HEK293T (cell line): ENCODE data around the gene ZNF483.

Experiments used
- BHLHE40 ChIP-seq: fragments of 450-650 bp; IDR thresholded peaks from 2 replicates; pipeline ENCODE4 v1.6.1; 2016; ENCODE audit warnings: mild to moderate bottlenecking, moderate library complexity, borderline replicate concordance
- FOXA1 ChIP-seq: fragments of 450-650 bp; IDR thresholded peaks from 2 replicates; pipeline ENCODE4 v1.6.1; 2016; ENCODE audit warnings: mild to moderate bottlenecking
- FOXM1 ChIP-seq: fragments of 450-650 bp; IDR thresholded peaks from 2 replicates; pipeline ENCODE4 v1.6.1; 2017; ENCODE audit warnings: mild to moderate bottlenecking, borderline replicate concordance
- HDGF ChIP-seq: fragments of 450-650 bp; IDR thresholded peaks from 2 replicates; pipeline ENCODE4 v1.6.1; 2017; ENCODE audit warnings: antibody characterized with exemption, borderline replicate concordance
- L3MBTL2 ChIP-seq: fragments of 450-650 bp; conservative IDR thresholded peaks from 2 replicates; pipeline ENCODE4 v1.6.1; 2016; ENCODE audit warnings: mild to moderate bottlenecking
- LEF1 ChIP-seq: fragments of 450-650 bp; IDR thresholded peaks from 2 replicates; pipeline ENCODE4 v1.6.1; 2017; ENCODE audit warnings: mild to moderate bottlenecking, borderline replicate concordance
- PKNOX1 ChIP-seq: fragments of 450-650 bp; IDR thresholded peaks from 2 replicates; pipeline ENCODE4 v1.6.1; 2016
- SP1 ChIP-seq: fragments of 450-650 bp; IDR thresholded peaks from 2 replicates; pipeline ENCODE4 v1.6.1; 2017

DNA sequence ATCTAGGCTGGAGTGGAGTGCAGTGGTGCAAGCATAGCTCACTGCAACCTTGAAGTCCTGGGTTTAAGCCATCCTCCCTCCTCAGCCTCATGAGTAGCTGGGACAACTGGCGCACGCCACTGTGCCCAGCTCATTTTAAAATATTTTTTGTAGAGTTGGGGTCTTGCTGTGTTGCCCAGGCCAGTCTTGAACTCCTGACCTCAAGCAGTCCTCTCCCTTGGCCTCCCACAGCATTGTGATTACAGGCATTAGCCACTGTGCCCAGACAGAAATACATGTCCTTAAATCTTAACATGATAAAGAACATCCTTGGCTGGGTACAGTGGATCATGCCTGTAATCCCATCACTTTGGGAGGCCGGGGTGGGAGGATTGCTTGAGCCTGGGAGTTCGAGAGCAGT, 6.7 kb downstream of the ZNF483 start:
- no peak for TF ChIP-seq BHLHE40
- no peak for TF ChIP-seq FOXA1
- no peak for TF ChIP-seq SP1
- TF ChIP-seq PKNOX1: no peak
- no peak for TF ChIP-seq LEF1
- no peak for TF ChIP-seq HDGF
- no peak for TF ChIP-seq L3MBTL2
- no peak for TF ChIP-seq FOXM1
